HEK293 (cell line): ENCODE results near the gene DEF6.

ENCODE experiments used
- GFI1B ChIP-seq: fragments of 450-650 bp; formaldehyde crosslinking; IDR thresholded peaks from 2 replicates; pipeline ENCODE4 v1.5.1; 2016; ENCODE audit warnings: missing biosample characterization, missing genetic modification characterization
- HOXC10 ChIP-seq: sonication (generic); formaldehyde crosslinking; IDR thresholded peaks from 2 replicates; pipeline ENCODE4 v1.8.1; 2023; ENCODE audit warnings: mild to moderate bottlenecking, missing genetic modification reagents
- IKZF3 ChIP-seq: fragments of 450-650 bp; IDR thresholded peaks from 2 replicates; pipeline ENCODE4 v1.5.0; 2018; ENCODE audit warnings: missing biosample characterization, mild to moderate bottlenecking, missing genetic modification characterization, moderate library complexity
- OSR2 ChIP-seq: fragments of 450-650 bp; formaldehyde crosslinking; IDR thresholded peaks from 2 replicates; pipeline ENCODE4 v1.5.1; 2016; ENCODE audit warnings: missing biosample characterization, missing genetic modification characterization
- OVOL3 ChIP-seq: fragments of 450-650 bp; formaldehyde crosslinking; IDR thresholded peaks from 2 replicates; pipeline ENCODE4 v1.5.1; 2016; ENCODE audit warnings: missing biosample characterization, missing genetic modification characterization
- SCRT1 ChIP-seq: fragments of 450-650 bp; formaldehyde crosslinking; IDR thresholded peaks from 2 replicates; pipeline ENCODE4 v1.5.1; 2016; ENCODE audit warnings: missing biosample characterization, missing genetic modification characterization, borderline replicate concordance
- SP2 ChIP-seq: fragments of 450-650 bp; formaldehyde crosslinking; IDR thresholded peaks from 2 replicates; pipeline ENCODE4 v1.5.1; 2016; ENCODE audit warnings: missing biosample characterization, missing genetic modification characterization
- TCF7L2 ChIP-seq: IDR thresholded peaks from 2 replicates; pipeline ENCODE4 v1.6.1; 2011; ENCODE audit warnings: low read depth, mild to moderate bottlenecking, inconsistent platforms, low read length, moderate library complexity, borderline replicate concordance
- ZBTB21 ChIP-seq: fragments of 450-650 bp; formaldehyde crosslinking; IDR thresholded peaks from 2 replicates; pipeline ENCODE4 v1.5.1; 2017; ENCODE audit warnings: missing biosample characterization, missing genetic modification characterization
- ZBTB48 ChIP-seq: fragments of 450-650 bp; formaldehyde crosslinking; IDR thresholded peaks from 2 replicates; pipeline ENCODE4 v1.5.1; 2016; ENCODE audit warnings: missing biosample characterization, missing genetic modification characterization
- ZFP3 ChIP-seq: fragments of 450-650 bp; formaldehyde crosslinking; IDR thresholded peaks from 2 replicates; pipeline ENCODE4 v1.5.1; 2016; ENCODE audit warnings: low read depth, missing biosample characterization, missing genetic modification characterization
- ZIC2 ChIP-seq: fragments of 450-650 bp; formaldehyde crosslinking; IDR thresholded peaks from 2 replicates; pipeline ENCODE4 v1.5.1; 2016; ENCODE audit warnings: missing biosample characterization, missing genetic modification characterization
- ZNF10 ChIP-seq: fragments of 450-650 bp; formaldehyde crosslinking; IDR thresholded peaks from 2 replicates; pipeline ENCODE4 v1.5.1; 2017; ENCODE audit warnings: missing biosample characterization, missing genetic modification characterization
- ZNF132 ChIP-seq: fragments of 450-650 bp; formaldehyde crosslinking; IDR thresholded peaks from 2 replicates; pipeline ENCODE4 v1.5.1; 2017; ENCODE audit warnings: missing biosample characterization, missing genetic modification characterization, borderline replicate concordance
- ZNF16 ChIP-seq: fragments of 450-650 bp; formaldehyde crosslinking; IDR thresholded peaks from 2 replicates; pipeline ENCODE4 v1.5.1; 2016; ENCODE audit warnings: low read depth, missing biosample characterization, missing genetic modification characterization
- ZNF239 ChIP-seq: fragments of 450-650 bp; formaldehyde crosslinking; IDR thresholded peaks from 2 replicates; pipeline ENCODE4 v1.5.1; 2016; ENCODE audit warnings: missing biosample characterization, missing genetic modification characterization
- ZNF292 ChIP-seq: fragments of 450-650 bp; formaldehyde crosslinking; IDR thresholded peaks from 2 replicates; pipeline ENCODE4 v1.5.1; 2016; ENCODE audit warnings: low read depth, missing biosample characterization, missing genetic modification characterization, borderline replicate concordance
- ZNF354C ChIP-seq: fragments of 450-650 bp; formaldehyde crosslinking; IDR thresholded peaks from 2 replicates; pipeline ENCODE4 v1.5.1; 2016; ENCODE audit warnings: missing biosample characterization, missing genetic modification characterization, low read depth, borderline replicate concordance
- ZNF366 ChIP-seq: fragments of 450-650 bp; formaldehyde crosslinking; conservative IDR thresholded peaks from 2 replicates; pipeline ENCODE4 v1.5.1; 2016; ENCODE audit warnings: missing biosample characterization, missing genetic modification characterization
- ZNF404 ChIP-seq: fragments of 450-650 bp; formaldehyde crosslinking; IDR thresholded peaks from 2 replicates; pipeline ENCODE4 v1.5.1; 2017; ENCODE audit warnings: missing biosample characterization, missing genetic modification characterization
- ZNF560 ChIP-seq: fragments of 450-650 bp; formaldehyde crosslinking; IDR thresholded peaks from 2 replicates; pipeline ENCODE4 v1.5.1; 2017; ENCODE audit warnings: missing biosample characterization, missing genetic modification characterization, borderline replicate concordance
- ZNF585B ChIP-seq: fragments of 450-650 bp; formaldehyde crosslinking; IDR thresholded peaks from 2 replicates; pipeline ENCODE4 v1.5.1; 2016; ENCODE audit warnings: missing biosample characterization, missing genetic modification characterization
- ZNF596 ChIP-seq: fragments of 450-650 bp; IDR thresholded peaks from 2 replicates; pipeline ENCODE4 v1.5.0; 2018; ENCODE audit warnings: missing biosample characterization, mild to moderate bottlenecking, missing genetic modification characterization, moderate library complexity
- ZNF610 ChIP-seq: fragments of 450-650 bp; formaldehyde crosslinking; IDR thresholded peaks from 2 replicates; pipeline ENCODE4 v1.5.1; 2016; ENCODE audit warnings: missing biosample characterization, missing genetic modification characterization, borderline replicate concordance
- ZNF624 ChIP-seq: fragments of 450-650 bp; formaldehyde crosslinking; IDR thresholded peaks from 2 replicates; pipeline ENCODE4 v1.5.1; 2017; ENCODE audit warnings: missing biosample characterization, missing genetic modification characterization
- ZNF626 ChIP-seq: fragments of 450-650 bp; sonication (Bioruptor Pico); formaldehyde crosslinking; IDR thresholded peaks from 2 replicates; pipeline ENCODE4 v1.5.1; 2018; ENCODE audit warnings: missing biosample characterization, missing genetic modification characterization, inconsistent platforms
- ZNF670 ChIP-seq: fragments of 450-650 bp; formaldehyde crosslinking; IDR thresholded peaks from 2 replicates; pipeline ENCODE4 v1.5.1; 2016; ENCODE audit warnings: missing biosample characterization, missing genetic modification characterization, low read depth
- ZNF701 ChIP-seq: fragments of 450-650 bp; formaldehyde crosslinking; IDR thresholded peaks from 2 replicates; pipeline ENCODE4 v1.5.1; 2016; ENCODE audit warnings: missing biosample characterization, missing genetic modification characterization
- ZXDB ChIP-seq: fragments of 450-650 bp; formaldehyde crosslinking; IDR thresholded peaks from 2 replicates; pipeline ENCODE4 v1.5.1; 2016; ENCODE audit warnings: missing biosample characterization, missing genetic modification characterization
- TF ChIP-seq, protein P1 (sequence below): fragments of 450-650 bp; formaldehyde crosslinking; IDR thresholded peaks from 2 replicates; pipeline ENCODE4 v1.5.1; 2016; ENCODE audit warnings: missing biosample characterization, missing genetic modification characterization
- TF ChIP-seq, protein P2 (sequence below): fragments of 450-650 bp; formaldehyde crosslinking; IDR thresholded peaks from 2 replicates; pipeline ENCODE4 v1.5.1; 2016; ENCODE audit warnings: missing biosample characterization, missing genetic modification characterization, borderline replicate concordance
- TF ChIP-seq, protein P3 (sequence below): fragments of 450-650 bp; formaldehyde crosslinking; conservative IDR thresholded peaks from 2 replicates; pipeline ENCODE4 v1.5.1; 2016; ENCODE audit warnings: low read depth, missing biosample characterization, missing genetic modification characterization
- TF ChIP-seq, protein P4 (sequence below): fragments of 450-650 bp; IDR thresholded peaks from 2 replicates; pipeline ENCODE4 v1.5.1; 2018; ENCODE audit warnings: missing biosample characterization, mild to moderate bottlenecking, missing genetic modification characterization

DEF6 gene

DNA sequence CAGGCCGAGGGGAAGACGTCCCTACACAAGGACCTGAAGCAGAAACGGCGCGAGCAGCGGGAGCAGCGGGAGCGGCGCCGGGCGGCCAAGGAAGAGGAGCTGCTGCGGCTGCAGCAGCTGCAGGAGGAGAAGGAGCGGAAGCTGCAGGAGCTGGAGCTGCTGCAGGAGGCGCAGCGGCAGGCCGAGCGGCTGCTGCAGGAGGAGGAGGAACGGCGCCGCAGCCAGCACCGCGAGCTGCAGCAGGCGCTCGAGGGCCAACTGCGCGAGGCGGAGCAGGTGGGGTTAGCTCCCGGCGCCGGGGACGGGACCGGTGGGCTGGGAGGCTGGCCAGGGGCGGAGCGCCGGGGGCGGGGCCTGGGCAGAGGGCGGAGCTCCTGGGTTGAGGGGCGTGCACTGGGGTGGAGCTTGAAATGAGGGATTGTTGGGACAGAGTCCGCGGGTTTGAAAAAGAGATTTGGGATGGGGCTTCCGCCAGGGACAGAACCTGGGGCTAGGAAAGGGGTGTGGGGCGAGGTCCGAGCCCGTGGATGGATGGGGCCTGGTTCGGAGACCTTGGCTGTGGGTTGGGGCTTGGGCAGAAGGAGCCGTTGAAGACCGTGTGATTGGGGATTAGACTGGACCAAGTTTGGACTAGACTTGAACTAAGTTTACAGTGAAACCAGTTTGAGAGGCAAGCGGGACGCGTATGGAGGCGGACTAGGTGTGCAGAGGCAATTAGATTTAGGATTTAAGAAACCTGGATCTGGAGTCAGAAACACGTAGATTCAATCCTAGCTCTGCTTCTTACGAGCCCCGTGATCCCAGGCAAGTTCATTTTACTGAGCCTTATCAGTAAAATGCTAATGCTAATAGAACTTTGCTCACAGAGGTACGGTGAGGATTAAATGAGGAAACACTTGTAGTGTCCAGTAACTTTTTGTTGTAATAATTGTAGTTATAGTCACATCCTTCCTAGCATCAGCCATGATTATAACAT, 20.9 kb downstream of the DEF6 start (continued):
- TF ChIP-seq ZNF404 = no peak
- TF ChIP-seq ZNF610 (tag by site-specific recombination) = peak; percentile 96
- TF ChIP-seq ZNF354C (tag by site-specific recombination) = no peak
- peak; percentile 89 for TF ChIP-seq SP2 (tag by site-specific recombination)
- TF ChIP-seq, protein P1, sequence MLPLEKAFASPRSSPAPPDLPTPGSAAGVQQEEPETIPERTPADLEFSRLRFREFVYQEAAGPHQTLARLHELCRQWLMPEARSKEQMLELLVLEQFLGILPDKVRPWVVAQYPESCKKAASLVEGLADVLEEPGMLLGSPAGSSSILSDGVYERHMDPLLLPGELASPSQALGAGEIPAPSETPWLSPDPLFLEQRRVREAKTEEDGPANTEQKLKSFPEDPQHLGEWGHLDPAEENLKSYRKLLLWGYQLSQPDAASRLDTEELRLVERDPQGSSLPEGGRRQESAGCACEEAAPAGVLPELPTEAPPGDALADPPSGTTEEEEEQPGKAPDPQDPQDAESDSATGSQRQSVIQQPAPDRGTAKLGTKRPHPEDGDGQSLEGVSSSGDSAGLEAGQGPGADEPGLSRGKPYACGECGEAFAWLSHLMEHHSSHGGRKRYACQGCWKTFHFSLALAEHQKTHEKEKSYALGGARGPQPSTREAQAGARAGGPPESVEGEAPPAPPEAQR (tag by site-specific recombination) = no peak
- peak; percentile 69; the same call in 1 of the 2 replicates for TF ChIP-seq ZXDB
- TF ChIP-seq ZNF596 (tag by site-specific recombination) = no peak
- TF ChIP-seq ZNF701 = no peak
- TF ChIP-seq TCF7L2 = no peak
- peak; percentile 84 for TF ChIP-seq ZNF10 (tag by site-specific recombination)
- TF ChIP-seq ZFP3 (tag by site-specific recombination) = no peak
- no peak for TF ChIP-seq ZNF292 (tag by site-specific recombination)
- TF ChIP-seq SCRT1 = no peak
- TF ChIP-seq ZNF560 (tag by site-specific recombination) = no peak; the same call in 1 of the 2 replicates
- no peak for TF ChIP-seq ZNF670 (tag by site-specific recombination)
- TF ChIP-seq ZBTB21 (tag by site-specific recombination) = peak; percentile 40; the same call in 1 of the 2 replicates
- TF ChIP-seq ZNF132 (tag by site-specific recombination) = no peak
- TF ChIP-seq ZIC2 = peak; percentile 94
- peak; percentile 99 for TF ChIP-seq OSR2 (tag by site-specific recombination)
- TF ChIP-seq HOXC10 (CRISPR knock-in tag) = no peak
- 0 out of 2 replicates have a peak, but pooled peaks have one; percentile 11 for TF ChIP-seq OVOL3 (tag by site-specific recombination)
- peak; percentile 88 for TF ChIP-seq ZBTB48 (tag by site-specific recombination)
- TF ChIP-seq ZNF624 (tag by site-specific recombination) = no peak
- TF ChIP-seq, protein P2, sequence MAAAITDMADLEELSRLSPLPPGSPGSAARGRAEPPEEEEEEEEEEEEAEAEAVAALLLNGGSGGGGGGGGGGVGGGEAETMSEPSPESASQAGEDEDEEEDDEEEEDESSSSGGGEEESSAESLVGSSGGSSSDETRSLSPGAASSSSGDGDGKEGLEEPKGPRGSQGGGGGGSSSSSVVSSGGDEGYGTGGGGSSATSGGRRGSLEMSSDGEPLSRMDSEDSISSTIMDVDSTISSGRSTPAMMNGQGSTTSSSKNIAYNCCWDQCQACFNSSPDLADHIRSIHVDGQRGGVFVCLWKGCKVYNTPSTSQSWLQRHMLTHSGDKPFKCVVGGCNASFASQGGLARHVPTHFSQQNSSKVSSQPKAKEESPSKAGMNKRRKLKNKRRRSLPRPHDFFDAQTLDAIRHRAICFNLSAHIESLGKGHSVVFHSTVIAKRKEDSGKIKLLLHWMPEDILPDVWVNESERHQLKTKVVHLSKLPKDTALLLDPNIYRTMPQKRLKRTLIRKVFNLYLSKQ (tag by site-specific recombination) = no peak
- TF ChIP-seq GFI1B = no peak
- TF ChIP-seq, protein P3, sequence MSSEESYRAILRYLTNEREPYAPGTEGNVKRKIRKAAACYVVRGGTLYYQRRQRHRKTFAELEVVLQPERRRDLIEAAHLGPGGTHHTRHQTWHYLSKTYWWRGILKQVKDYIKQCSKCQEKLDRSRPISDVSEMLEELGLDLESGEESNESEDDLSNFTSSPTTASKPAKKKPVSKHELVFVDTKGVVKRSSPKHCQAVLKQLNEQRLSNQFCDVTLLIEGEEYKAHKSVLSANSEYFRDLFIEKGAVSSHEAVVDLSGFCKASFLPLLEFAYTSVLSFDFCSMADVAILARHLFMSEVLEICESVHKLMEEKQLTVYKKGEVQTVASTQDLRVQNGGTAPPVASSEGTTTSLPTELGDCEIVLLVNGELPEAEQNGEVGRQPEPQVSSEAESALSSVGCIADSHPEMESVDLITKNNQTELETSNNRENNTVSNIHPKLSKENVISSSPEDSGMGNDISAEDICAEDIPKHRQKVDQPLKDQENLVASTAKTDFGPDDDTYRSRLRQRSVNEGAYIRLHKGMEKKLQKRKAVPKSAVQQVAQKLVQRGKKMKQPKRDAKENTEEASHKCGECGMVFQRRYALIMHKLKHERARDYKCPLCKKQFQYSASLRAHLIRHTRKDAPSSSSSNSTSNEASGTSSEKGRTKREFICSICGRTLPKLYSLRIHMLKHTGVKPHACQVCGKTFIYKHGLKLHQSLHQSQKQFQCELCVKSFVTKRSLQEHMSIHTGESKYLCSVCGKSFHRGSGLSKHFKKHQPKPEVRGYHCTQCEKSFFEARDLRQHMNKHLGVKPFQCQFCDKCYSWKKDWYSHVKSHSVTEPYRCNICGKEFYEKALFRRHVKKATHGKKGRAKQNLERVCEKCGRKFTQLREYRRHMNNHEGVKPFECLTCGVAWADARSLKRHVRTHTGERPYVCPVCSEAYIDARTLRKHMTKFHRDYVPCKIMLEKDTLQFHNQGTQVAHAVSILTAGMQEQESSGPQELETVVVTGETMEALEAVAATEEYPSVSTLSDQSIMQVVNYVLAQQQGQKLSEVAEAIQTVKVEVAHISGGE (tag by site-specific recombination) = 0 out of 2 replicates have a peak, but pooled peaks have one; percentile 24
- TF ChIP-seq, protein P4, sequence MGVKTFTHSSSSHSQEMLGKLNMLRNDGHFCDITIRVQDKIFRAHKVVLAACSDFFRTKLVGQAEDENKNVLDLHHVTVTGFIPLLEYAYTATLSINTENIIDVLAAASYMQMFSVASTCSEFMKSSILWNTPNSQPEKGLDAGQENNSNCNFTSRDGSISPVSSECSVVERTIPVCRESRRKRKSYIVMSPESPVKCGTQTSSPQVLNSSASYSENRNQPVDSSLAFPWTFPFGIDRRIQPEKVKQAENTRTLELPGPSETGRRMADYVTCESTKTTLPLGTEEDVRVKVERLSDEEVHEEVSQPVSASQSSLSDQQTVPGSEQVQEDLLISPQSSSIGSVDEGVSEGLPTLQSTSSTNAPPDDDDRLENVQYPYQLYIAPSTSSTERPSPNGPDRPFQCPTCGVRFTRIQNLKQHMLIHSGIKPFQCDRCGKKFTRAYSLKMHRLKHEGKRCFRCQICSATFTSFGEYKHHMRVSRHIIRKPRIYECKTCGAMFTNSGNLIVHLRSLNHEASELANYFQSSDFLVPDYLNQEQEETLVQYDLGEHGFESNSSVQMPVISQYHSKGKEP = peak; percentile 100
- no peak for TF ChIP-seq ZNF626 (tag by site-specific recombination)
- TF ChIP-seq IKZF3 (tag by site-specific recombination) = peak; percentile 58; the same call in 1 of the 2 replicates
- no peak for TF ChIP-seq ZNF16 (tag by site-specific recombination)
- no peak for TF ChIP-seq ZNF239 (tag by site-specific recombination)
- peak; percentile 55 for TF ChIP-seq ZNF585B (tag by site-specific recombination)
- TF ChIP-seq ZNF366 (tag by site-specific recombination) = peak; percentile 52
